Dedifferentiated amniotic fluid mesenchymal stem cell (primary cell): ENCODE measurements around the gene ATL1.
"Not testable (repeated sequence)": the region's sequence is repeated elsewhere in the genome, so short reads cannot be mapped to it uniquely, and the experiment has no call there.

Source experiments
- DNase-seq: peaks from one replicate; pipeline ENCODE4 v3.0.0-alpha.2; 2016; ENCODE audit errors: extremely low spot score

ATL1 gene

DNA sequence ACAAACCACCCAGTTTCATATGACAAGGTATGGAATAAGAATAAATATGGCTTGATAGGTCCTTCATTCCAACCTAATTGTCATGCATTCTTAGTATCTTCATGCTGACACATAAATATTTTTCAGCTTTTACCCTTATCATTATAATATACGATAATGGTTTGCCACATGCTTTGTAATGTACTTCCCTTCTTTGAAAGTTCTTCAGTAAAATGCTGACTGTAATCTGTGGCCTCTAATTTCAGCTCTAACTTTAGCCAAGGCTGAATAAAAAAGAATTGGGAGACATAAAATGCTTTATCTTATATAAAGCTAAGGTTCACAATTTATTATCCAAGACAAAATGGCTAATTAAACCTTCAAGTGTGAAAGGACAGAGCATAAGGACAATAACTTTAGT is 24.9 kb upstream of the ATL1 start:
- no peak for DNase-seq

DNA sequence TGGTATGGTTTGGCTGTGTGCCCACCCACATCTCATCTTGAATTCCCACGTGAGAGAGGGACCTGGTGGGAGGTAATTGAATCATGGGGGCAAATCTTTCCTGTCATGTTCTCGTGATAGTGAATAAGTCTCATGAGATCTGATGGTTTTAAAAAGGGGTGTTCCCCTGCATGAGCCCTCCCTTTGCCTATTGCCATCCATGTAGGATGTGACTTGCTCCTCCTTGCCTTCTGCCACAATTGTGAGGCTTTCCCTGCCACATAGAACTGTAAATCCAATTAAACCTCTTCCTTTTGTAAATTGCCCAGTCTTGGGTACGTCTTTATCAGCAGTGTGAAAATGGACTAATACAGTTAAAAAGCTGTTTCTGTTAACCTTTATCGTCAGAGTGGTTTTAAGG is 21.9 kb upstream of the ATL1 start:
- not testable (repeated sequence) for DNase-seq

DNA sequence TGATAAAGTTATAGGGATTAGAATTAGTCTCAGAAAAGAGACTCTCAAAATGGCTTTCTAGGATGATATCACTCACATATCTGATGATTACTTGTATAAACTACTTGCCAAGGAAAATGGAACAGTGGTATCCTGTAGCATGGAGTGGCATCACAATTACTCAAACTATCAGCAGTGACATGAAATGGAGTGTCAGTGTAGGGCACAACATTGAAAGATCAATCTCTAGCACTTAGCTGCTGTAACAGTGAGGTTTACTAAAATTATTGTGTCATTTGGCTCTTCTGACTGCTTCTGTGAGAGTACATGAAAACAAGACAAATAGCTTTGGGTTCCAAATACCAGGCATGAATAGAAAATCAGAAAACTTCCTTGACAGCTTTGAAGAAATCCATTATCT is 20.9 kb upstream of the ATL1 start:
- no peak for DNase-seq

DNA sequence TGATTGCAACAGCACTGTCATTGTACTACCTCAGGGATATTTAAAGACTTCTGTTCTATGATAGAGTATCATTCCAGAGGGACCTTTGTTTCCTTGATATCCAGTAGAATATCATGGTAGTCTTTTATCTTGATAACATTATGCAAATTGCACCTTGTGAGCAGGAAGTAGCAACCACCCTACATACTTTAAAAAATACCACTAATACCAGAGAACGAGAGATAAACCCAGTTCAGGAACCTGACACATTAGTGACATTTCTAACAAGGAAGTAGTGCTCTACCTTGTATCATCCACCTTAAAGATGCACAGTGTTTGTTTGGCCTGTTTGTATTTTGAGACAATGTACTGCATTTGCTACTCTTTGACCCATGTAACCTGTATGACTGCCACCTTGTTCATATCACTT is 18.8 kb upstream of the ATL1 start:
- DNase-seq, result no peak

DNA sequence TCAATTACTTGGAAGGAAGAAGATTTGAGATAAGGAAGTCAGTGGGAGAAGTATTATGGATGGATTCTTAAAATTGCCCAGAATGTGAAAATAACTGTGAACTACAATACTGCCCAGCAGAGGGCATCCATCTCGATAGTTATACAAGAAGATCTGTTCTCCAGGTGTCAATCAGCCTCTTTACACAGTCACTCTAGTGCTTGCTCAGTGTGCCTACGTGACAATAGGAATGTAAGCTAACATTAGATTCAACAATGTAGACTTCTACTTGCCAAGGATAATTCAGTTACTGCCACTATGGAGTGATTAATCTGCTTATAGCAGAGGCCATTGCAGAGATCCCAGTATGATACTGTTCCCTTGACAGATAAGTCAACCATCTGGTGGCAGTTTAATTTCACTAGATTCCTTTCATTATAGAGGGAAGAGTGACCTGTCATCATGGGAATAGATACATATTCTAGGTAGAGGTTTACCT is 17.0 kb upstream of the ATL1 start:
- DNase-seq, result peak; percentile 54

DNA sequence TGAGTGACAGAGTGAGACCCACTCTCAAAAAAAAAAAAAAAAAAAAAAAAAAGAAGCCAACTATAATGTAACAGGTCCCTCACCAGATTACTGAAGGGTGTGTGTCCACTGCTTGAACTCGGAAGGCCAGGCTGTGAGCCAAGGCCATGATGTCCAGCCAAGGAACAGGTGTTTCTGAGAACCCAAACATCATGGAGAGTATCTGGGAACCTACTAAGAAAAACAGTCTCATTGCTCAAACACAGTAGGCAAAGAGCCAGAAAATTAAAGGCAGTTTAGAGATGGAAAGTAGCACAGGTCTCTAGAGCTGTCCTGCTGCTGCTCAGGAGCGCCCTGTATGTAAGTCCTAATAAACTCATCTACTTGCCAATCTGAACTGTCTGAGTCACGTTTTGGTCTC is 15.0 kb upstream of the ATL1 start:
- DNase-seq, result no peak

DNA sequence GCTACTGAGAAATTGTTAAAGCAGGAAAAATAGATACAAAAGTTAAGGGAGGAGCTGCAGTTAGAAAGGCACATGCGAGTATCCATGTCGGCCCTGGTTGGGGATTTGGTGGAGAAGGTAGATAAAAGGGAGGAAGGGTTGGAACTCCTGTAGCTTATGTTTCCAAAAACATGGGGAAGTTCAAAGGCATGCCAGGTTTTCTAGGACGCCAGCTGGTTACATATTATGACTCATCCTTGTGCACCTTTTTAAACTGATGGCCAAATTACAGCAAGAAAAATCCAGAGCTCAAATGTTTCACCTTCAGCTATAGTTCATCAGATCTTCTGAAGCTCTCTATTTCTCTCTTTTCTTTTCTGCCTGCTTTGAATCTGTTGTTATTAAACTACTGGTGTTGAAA is 14.3 kb upstream of the ATL1 start:
- DNase-seq, result no peak

DNA sequence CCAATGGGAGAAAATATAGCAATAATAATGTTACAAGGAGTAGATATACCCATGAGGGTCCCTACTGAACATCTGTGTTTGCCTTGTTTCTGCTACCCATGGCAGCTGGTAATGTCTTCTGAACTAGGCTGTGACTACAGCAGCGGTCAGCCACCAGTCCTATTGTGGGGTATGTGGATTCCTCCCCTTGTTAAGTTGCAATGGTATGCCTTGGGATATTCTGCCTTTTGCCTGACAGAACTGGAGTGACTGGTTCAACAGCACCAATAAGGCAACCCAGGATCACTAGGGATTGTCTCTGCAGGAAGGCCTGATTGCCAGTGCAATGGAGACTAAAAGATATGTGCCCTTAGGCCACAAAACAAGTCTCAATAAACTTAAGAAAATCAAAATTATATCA is 9.7 kb upstream of the ATL1 start:
- no peak for DNase-seq

DNA sequence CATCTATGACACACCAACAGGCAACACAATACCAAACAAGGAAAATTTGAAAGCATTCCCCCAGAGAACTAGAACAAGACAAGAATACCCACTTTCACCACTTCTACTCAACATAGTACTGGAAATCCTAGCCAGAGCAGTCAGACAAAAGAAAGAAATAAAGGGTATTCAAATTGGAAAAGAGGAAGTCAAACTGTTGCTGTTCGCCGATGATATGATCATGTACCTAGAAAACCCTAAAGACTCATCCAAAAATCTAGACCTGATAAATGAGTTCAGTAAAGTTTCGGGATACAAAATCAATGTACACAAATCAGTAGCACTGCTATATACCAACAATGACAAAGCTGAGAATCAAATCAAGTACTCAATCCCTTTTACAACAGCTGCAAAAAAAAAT is 8.1 kb upstream of the ATL1 start:
- no peak for DNase-seq

DNA sequence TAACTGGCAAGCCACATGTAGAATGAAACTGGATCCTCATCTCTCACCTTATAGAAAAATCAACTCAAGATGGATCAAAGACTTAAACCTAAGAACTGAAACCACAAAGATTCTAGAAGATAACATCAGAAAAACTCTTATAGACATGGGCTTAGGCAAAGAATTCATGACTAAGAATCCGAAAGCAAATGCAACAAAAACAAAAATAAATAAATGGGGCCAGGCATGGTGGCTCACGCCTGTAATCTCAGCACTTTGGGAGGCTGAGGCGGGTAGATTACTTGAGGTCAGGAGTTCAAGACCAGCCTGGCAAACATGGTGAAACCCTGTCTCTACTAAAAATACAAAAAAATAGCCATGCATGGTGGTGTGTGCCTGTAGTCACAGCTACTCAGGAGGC is 7.1 kb upstream of the ATL1 start:
- DNase-seq, result not testable (repeated sequence)

DNA sequence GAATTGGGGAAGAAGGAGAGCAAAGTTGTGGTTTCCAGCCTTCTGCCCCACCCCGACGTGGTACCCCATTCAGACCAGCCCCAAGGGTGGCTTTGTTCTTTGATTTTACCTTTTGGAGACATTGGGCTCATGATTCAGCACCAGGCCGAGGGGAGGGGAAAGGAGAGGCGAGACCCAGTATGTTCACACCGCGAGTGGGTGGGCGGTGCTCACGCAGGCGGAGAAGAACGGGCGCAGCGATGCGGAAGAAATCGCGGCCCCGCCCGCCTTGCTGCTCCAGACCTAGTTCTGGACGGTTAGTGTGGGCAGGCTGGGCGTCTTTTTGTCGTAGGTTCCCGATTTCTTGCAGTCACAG is 963 bp downstream of the ATL1 start:
- DNase-seq, result no peak

DNA sequence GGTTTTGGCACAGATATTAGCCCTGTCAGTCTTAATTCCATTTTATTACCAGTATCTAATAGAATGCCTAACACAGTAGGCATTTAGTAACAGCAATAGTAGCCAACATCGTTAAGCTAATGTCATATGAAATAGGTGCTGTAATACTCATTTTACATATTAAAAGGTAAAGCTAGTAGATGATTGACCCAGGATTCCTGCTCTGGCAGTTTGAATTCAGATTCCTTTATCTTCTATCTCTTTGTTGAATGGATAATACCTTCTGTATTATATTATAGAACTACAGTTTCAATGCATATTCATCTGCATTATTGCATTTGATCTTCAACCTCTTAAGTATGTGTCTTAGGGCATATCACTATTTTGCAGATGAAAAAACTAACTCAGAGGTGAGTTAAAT is 2.9 kb downstream of the ATL1 start:
- no peak for DNase-seq

DNA sequence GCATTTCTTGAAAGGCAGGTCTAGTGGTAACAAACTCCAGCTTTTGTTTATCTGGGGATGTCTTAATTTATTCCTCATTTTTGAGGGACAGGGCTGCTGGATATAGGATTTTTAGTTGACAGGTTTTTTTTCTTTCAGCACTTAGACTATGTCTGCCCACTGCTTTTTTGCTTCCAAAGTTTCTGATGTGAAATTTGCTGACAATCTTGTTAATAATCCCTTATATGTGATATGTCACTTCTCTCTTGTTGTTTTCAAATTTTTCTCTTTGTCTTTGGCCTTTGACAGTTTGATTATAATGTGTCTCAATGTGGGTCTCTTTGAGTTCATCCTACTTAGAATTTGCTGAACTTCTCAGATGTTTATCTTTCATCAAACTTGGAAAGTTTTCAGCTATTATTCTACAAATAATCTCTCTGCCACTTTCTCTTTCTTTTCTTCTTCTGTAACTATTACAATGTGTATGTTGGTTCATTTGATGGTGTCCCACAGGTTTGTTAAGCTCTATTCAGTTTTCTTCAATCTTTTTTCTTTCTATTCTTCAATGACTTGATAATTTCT is 9.8 kb downstream of the ATL1 start:
- DNase-seq, result no peak

DNA sequence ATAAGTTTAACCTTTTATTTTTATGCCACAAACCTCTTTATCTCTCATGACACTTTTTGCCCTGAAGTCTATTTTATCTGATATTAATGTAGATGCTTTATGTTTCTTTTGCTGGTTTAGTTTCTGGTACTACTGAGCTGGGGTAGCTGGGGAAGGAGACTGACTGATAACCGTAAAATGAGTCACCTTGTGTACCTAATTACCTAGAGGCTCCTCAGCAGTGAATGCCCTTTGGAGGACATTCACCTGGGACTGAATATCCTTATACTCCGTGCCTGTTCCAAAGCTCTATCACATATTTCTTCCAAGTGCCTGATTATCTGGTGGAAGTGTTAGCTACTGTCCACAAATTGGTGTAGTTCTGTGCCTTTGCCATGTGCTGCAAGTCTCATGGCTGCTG is 13.9 kb downstream of the ATL1 start:
- no peak for DNase-seq

DNA sequence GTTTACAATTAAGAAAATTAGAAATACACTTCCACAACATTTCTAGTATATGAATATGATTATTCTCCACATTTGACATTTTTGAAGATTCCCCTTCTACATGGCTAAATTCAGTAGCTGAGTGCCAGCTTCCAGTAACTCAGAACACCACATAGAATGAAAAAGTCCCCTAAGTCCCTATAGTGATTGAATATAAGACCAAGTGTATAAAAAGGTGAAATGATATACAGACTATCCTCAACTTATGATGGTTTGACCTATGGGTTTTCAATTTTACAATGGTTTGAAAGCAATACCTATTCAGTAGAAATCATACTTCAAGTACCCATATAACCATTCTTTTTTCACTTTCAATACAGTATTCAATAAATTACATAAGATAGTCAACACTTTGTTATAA is 15.8 kb downstream of the ATL1 start:
- no peak for DNase-seq

DNA sequence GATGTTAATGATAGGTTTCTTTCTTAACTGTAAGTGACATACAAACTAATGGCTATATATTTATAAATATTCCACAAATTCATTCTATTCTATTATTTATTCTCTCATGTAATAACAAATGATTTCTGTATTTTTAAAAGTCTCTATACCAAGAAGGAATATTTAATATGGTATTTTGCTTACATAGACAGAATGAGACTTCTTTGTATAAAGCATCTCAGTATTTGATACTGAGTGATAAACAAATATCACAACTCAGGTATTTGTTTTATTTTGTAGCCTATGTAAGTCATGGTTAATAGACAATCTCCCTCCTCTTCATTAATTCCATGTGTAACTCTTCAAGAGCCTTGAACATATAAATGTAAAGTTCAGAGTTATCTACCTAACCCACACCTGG is 18.0 kb downstream of the ATL1 start:
- DNase-seq, result no peak

DNA sequence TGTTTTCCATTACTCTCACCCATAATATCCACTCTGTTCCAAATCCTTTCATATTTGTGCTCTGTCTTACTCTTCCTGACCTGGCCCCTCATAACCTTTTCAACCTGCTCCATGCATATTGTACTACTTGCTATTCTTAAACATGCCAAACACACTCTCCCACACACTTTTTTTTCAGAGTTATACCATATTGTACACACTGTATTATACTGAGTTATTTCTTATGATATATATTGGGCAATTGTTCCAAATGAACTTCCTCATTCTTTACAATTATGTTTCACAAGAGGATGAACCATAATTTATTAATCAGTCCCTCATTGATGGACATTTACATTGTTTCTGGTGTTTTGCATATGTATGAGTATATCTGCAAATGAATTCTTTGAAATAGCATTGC is 18.5 kb downstream of the ATL1 start:
- no peak for DNase-seq

DNA sequence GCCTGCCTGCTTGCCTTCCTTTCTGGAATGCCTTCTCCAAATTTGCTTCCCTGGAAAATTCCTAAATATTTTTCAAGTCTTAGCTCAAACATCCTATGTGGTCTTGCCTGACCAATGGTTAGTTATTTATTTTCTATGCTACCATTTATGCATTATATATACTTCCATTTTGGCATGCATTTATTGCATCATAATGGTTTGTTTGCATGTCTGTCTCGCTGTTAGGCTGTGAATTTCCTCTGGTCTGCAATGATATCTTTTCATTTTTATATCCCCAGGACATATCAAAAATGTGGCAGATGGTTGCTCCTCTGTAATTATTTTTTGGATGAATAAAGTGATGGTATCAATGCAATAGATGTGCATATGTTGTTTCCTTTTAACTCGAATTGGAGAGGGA is 30.5 kb downstream of the ATL1 start:
- DNase-seq, result no peak

DNA sequence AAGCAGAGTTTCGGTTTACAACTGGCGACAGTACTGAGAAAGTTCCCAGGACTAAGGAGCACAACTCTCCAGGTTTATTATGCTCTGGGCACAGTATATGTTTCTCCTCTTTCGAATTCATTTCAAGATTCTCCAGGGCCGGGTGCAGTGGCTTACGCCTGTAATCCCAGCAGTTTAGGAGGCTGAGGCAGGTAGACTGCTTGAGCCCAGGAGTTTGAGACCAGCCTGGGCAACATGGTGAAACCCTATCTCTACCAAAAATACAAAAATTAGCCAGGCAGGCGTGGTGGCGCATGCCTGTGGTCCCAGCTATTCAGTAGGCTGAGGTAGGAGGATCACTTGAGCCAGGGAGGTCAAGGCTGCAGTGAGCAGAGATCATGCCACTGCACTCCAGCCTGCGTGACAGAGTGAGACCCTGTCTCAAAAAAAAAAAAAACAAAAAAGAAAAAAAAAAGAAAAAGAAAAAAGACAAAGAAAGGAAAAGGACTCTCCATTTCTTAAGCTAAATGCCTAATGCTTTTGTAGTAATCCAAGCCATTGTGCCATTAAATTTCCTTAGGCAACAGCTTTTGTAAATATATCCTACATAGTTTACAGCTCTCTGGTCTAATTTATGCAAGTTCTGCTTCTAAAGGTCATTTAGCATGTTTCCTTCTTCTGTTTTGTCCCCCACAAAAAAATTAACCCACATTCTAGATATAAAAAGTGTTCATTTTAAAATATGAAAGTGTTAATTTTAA is 34.8 kb downstream of the ATL1 start:
- no peak for DNase-seq

DNA sequence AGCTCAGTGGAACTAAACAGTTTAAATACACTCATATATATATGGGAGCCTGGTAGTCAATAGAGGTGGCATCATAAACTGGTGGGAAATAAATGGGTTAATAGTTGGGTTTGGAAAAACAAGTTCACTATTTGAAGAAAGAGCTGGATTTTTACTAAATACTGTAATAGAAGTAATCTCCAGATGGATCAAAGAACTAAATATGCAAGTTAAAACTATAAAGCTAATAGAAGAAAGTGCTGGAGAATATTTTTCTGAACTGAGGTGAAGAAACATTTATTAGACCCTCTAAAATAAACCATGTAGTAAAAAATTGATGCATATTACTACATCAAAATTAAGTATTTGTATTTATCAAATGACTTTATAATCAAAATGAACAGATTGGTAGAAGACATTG is 38.8 kb downstream of the ATL1 start:
- DNase-seq, result no peak

DNA sequence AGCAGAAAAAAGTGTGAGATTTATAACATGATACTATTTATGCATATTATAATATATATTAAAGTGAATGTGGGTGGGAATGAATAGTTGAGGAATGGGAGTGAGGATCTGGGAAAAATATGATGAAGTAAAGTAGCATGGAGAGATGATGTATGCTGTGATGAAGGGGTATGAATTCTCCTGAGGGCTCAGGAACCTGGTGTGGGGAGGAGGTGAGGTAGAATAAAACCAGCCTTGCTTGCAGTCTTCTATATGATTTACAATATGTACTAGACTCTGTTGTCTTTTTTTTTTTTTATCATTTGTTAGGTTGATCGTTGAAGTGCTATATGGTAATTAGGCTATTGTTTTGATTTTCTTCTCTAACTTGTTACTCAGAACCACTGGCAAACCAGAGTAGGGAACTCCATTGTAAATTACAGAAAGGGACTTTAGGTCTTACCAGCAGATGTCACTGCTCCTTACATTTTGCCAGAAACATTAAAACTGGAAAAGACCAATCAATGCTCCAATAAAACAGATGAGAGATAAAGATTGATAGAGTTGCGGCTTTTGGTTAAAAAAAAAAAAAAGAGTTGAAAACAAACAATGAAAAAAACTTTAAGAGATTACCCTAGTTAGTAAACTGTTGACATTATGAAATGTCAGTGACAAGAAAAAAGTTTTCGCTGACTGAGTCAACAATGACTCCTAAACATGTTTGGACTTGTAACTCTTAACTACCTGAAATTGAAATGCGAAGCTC is 39.9 kb downstream of the ATL1 start:
- DNase-seq, result peak; percentile 29

DNA sequence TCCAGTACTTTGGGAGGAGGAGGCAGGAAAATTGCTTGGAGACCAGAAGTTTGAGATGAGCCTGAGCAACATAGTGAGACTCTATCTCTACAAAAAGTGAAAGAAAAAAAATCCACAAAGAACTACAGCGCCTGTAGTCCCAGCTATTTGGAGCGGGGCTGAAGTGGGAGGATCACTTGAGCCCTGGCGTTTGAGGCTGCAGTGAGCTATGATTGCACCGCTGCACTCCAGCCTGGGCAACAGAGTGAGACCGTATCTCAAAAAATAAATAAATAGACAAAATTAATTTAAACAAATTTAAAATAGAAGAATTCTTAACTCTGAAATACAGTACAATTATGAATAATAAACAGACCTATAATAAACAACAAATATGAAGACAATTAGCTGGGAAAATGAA is 40.9 kb downstream of the ATL1 start:
- no peak for DNase-seq

DNA sequence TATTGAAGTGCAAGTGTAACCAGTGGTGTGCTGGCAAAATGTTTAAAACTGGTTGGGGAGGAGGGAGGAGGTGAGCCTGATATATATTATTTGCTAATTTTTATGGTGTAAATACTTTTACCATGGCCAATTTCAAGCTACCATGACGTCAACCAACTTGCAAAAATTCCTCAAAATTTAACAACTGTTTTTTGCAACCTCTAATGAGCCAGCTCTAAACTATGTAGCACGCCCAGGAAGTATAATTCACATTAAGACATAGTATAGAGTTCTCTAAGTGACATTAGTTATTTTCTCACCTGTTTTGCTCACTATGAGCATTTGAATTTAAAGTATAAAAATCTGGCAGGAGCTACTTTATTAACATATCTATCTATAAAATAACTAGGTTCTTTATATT is 41.4 kb downstream of the ATL1 start:
- no peak for DNase-seq
